Adrenal gland (tissue), 5 donors: Measurements from ENCODE around the gene SLC10A4.

Experiments used
- POLR2A ChIP-seq, 2 donors: fragments of 450-650 bp; IDR thresholded peaks; one replicate each; pipeline ENCODE4 v1.6.1; 2017; ENCODE audit warnings: antibody characterized with exemption in 2 of 2, mild to moderate bottlenecking in 2 of 2, moderate library complexity in 1 of 2
- TF ChIP-seq, protein P1 (sequence below), 6 experiments: fragments of 450-650 bp in 4 of 6; fragments of 200-600 bp in 2 of 6; sonication (generic) in 1 of 6; IDR thresholded peaks; 1 replicate in 5 of 6; 2 replicates in 1 of 6; pipeline versions ENCODE4 v1.5.1 to v1.8.0; 2016 to 2021; ENCODE audit warnings: antibody characterized with exemption in 6 of 6, mild to moderate bottlenecking in 2 of 6, moderate library complexity in 1 of 6
- donor health status: DM: no; HTN: no; CAD: no.

DNA sequence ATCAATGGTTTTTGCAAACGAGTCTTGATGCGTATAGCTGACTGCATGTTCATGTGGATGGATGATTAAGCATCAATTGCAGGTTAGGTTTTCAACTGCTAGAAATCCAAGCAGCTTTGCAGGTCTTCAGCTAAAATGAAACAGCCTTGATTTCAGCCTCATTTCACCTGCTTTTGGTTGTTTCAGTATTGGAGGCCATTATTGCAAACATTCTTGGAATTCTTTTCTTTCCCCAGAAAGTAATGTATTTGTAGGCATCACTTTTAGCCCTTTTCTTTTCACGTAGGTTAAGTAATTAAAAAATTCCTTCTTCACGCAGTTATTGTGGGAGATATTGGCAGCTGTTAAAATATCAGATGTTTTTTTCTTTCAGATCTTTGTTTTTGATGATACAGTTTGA, 15.8 kb downstream of the SLC10A4 start:
- TF ChIP-seq, protein P1, sequence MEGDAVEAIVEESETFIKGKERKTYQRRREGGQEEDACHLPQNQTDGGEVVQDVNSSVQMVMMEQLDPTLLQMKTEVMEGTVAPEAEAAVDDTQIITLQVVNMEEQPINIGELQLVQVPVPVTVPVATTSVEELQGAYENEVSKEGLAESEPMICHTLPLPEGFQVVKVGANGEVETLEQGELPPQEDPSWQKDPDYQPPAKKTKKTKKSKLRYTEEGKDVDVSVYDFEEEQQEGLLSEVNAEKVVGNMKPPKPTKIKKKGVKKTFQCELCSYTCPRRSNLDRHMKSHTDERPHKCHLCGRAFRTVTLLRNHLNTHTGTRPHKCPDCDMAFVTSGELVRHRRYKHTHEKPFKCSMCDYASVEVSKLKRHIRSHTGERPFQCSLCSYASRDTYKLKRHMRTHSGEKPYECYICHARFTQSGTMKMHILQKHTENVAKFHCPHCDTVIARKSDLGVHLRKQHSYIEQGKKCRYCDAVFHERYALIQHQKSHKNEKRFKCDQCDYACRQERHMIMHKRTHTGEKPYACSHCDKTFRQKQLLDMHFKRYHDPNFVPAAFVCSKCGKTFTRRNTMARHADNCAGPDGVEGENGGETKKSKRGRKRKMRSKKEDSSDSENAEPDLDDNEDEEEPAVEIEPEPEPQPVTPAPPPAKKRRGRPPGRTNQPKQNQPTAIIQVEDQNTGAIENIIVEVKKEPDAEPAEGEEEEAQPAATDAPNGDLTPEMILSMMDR (IDR thresholded peaks at IDR 0.05): no peak
- no peak for TF ChIP-seq POLR2A (IDR thresholded peaks at IDR 0.05)
